K562 (cell line): Measurements from ENCODE around the gene MATCAP1. TPM values are rescaled to one million over a fixed set of nuclear protein-coding genes. Genes with fewer than 3 reads are reported as not detected.
A peak's percentile ranks its signal among the peaks of the same experiment; 100 is the strongest.

Experiments used
- ATAC-seq: fragments of 200-7000 bp; cut with Tn5 transposase; 3 replicates; pipeline ENCODE4 v1.9.1; 2020; ENCODE audit warnings: moderate library complexity
- BruUV-seq: library from RNA; stranded (reverse); fragments of 400-500 nt; replicated peaks from 2 replicates; lab custom pipeline; 2021; lab: Mats Ljungman, UMichigan
- CTCF ChIA-PET: fragments of 300-600 bp; formaldehyde crosslinking; extraction: SDS; loops from one replicate; lab custom pipeline; 2021; ENCODE audit warnings: low intra/inter-chr PET ratio; lab: Yijun Ruan, JAX
- POLR2A ChIA-PET: fragments of 300-600, 350-650 bp; sonication (Branson Sonifier 250); formaldehyde crosslinking; extraction: SDS; loops from one replicate; lab custom pipeline; 2021; ENCODE audit warnings: antibody characterized with exemption, inconsistent platforms; lab: Yijun Ruan, JAX
- DNase-seq, 4 experiments: peaks; one replicate each; pipeline versions ENCODE4 v3.0.0 to v3.0.0-alpha.2; 2011 to 2018; ENCODE audit warnings: low spot score in 3 of 4, mixed read lengths in 3 of 4; ENCODE audit errors: extremely low read depth in 1 of 4
- FAIRE-seq: peaks from 2 replicates; lab custom pipeline; 2011; peaks lifted over from hg19 to GRCh38; lab: Jason Lieb, UNC
- H2AFZ ChIP-seq: 2 replicates; pipeline ENCODE4 v1.6.0; 2011; ENCODE audit warnings: low read depth, low read length, control low read depth, inconsistent platforms
- H3K27ac ChIP-seq: fragments of 200-600 bp; 3 replicates; pipeline ENCODE4 v1.8.0; 2011; ENCODE audit warnings: low read depth, mild to moderate bottlenecking, control low read depth, inconsistent platforms, low read length, moderate library complexity, mixed read lengths; ENCODE audit errors: extremely low read depth
- H3K27me3 ChIP-seq, 2 experiments: fragments of 300-600 bp in 1 of 2; 2 replicates in 1 of 2; 3 replicates in 1 of 2; pipeline versions ENCODE4 v1.6.0 to v1.8.0; 2011; ENCODE audit warnings: inconsistent platforms in 2 of 2, low read length in 2 of 2, mild to moderate bottlenecking in 1 of 2, mixed read lengths in 1 of 2, moderate library complexity in 1 of 2; ENCODE audit not compliant: control insufficient read depth in 2 of 2, insufficient read depth in 2 of 2
- H3K36me3 ChIP-seq: fragments of 300-600 bp; 3 replicates; pipeline ENCODE4 v1.8.0; 2011; ENCODE audit warnings: mild to moderate bottlenecking, low read length, inconsistent platforms; ENCODE audit not compliant: control insufficient read depth, insufficient read depth
- H3K4me1 ChIP-seq, 2 experiments: fragments of 200-600 bp in 1 of 2; replicated peaks in 1 of 2; 2 replicates in 1 of 2; 3 replicates in 1 of 2; pipeline versions ENCODE4 v1.5.1 to v1.8.0; 2011; ENCODE audit warnings: inconsistent platforms in 2 of 2, low read length in 2 of 2, mild to moderate bottlenecking in 1 of 2, mixed read lengths in 1 of 2, moderate library complexity in 1 of 2; ENCODE audit not compliant: control insufficient read depth in 2 of 2, insufficient read depth in 2 of 2
- H3K4me2 ChIP-seq: 2 replicates; pipeline ENCODE4 v1.6.1; 2011; ENCODE audit warnings: low read length, control low read depth, inconsistent platforms, mixed read lengths; ENCODE audit not compliant: insufficient read depth
- H3K4me3 ChIP-seq: fragments of 200-600 bp; sonication (generic), shearing (Covaris generic); 2 replicates; pipeline ENCODE4 v1.5.1; 2016; ENCODE audit warnings: control low read depth, inconsistent platforms
- H3K79me2 ChIP-seq: fragments of 200-600 bp; 3 replicates; pipeline ENCODE4 v1.8.0; 2011; ENCODE audit warnings: low read length, inconsistent platforms; ENCODE audit not compliant: control insufficient read depth, insufficient read depth
- H3K9ac ChIP-seq, 2 experiments: 2 replicates each; pipeline versions ENCODE4 v1.6.0 to v1.6.1; 2011; ENCODE audit warnings: low read depth in 2 of 2, low read length in 2 of 2, control low read depth in 1 of 2, inconsistent platforms in 1 of 2, mild to moderate bottlenecking in 1 of 2, mixed read lengths in 1 of 2; ENCODE audit not compliant: insufficient read depth in 1 of 2
- H3K9me1 ChIP-seq: one replicate; pipeline ENCODE4 v1.6.0; 2011; ENCODE audit warnings: inconsistent platforms, mild to moderate bottlenecking, low read length, moderate library complexity; ENCODE audit not compliant: control insufficient read depth, insufficient read depth
- H3K9me3 ChIP-seq: replicated peaks from 2 replicates; pipeline ENCODE4 v1.5.1; 2011; ENCODE audit warnings: low read depth, low read length, inconsistent platforms; ENCODE audit not compliant: control insufficient read depth, insufficient read depth
- H4K20me1 ChIP-seq: replicated peaks from 2 replicates; pipeline ENCODE4 v1.6.1; 2011; ENCODE audit warnings: low read length, inconsistent platforms, mixed read lengths; ENCODE audit not compliant: control insufficient read depth, insufficient read depth
- ARNT ChIP-seq, 2 experiments: fragments of 450-650 bp; IDR thresholded peaks; 2 replicates each; pipeline ENCODE4 v1.6.1; 2016; ENCODE audit warnings: mild to moderate bottlenecking in 1 of 2
- CBX3 ChIP-seq, 2 experiments: IDR thresholded peaks; 1 replicate in 1 of 2; 2 replicates in 1 of 2; pipeline ENCODE4 v1.6.1; 2012; ENCODE audit warnings: inconsistent platforms in 2 of 2, low read length in 2 of 2, borderline replicate concordance in 1 of 2, control low read depth in 1 of 2
- FOSL1 ChIP-seq: fragments of 200-800 bp; sonication (Bioruptor generic); conservative IDR thresholded peaks from 2 replicates; pipeline ENCODE4 v1.6.1; 2016; ENCODE audit warnings: missing genetic modification characterization, missing compliant biosample characterization
- MECOM ChIP-seq: fragments of 250-450 bp; sonication (Bioruptor Pico); IDR thresholded peaks from 2 replicates; pipeline ENCODE4 v1.8.0; 2022; ENCODE audit warnings: inconsistent platforms
- MEIS2 ChIP-seq: fragments of 450-650 bp; IDR thresholded peaks from 2 replicates; pipeline ENCODE4 v1.6.1; 2014; ENCODE audit warnings: mild to moderate bottlenecking; ENCODE audit not compliant: partially characterized antibody
- MTF1 ChIP-seq: fragments of 250-450 bp; sonication (Bioruptor Pico); IDR thresholded peaks from 2 replicates; pipeline ENCODE4 v1.9.0; 2021; ENCODE audit warnings: moderate library complexity, mild to moderate bottlenecking, inconsistent platforms, borderline replicate concordance
- NFXL1 ChIP-seq: fragments of 450-650 bp; formaldehyde crosslinking; IDR thresholded peaks from 2 replicates; pipeline ENCODE4 v1.4.0; 2021; ENCODE audit warnings: mild to moderate bottlenecking
- SMAD3 ChIP-seq: fragments of 450-650 bp; formaldehyde crosslinking; conservative IDR thresholded peaks from 2 replicates; pipeline ENCODE4 v1.4.0; 2020; ENCODE audit warnings: mild to moderate bottlenecking
- STAT5B ChIP-seq: fragments of 250-450 bp; sonication (Bioruptor Pico); IDR thresholded peaks from 2 replicates; pipeline ENCODE4 v1.8.0; 2021; ENCODE audit warnings: mild to moderate bottlenecking, inconsistent platforms
- ZNF121 ChIP-seq: sonication (generic); formaldehyde crosslinking; conservative IDR thresholded peaks from 2 replicates; pipeline ENCODE4 v1.8.0; 2022; ENCODE audit warnings: missing genetic modification reagents
- ZNF212 ChIP-seq: fragments of 450-650 bp; formaldehyde crosslinking; IDR thresholded peaks from 2 replicates; pipeline ENCODE4 v1.4.0; 2020; ENCODE audit warnings: mild to moderate bottlenecking
- ZNF644 ChIP-seq: fragments of 200-800 bp; sonication (Bioruptor generic); IDR thresholded peaks from 2 replicates; pipeline ENCODE4 v1.6.1; 2016; ENCODE audit warnings: low read depth, missing genetic modification characterization, missing compliant biosample characterization
- ZNF830 ChIP-seq: fragments of 250-450 bp; sonication (Bioruptor Pico); IDR thresholded peaks from 2 replicates; pipeline ENCODE4 v1.5.0; 2021; ENCODE audit warnings: mild to moderate bottlenecking
- WGBS: fragments of 100-300 bp; shearing (Covaris generic); methylation state at CpG from one replicate; pipeline ENCODE4 v1.1.6; 2016; ENCODE audit warnings: low coverage, mixed read lengths; ENCODE audit not compliant: insufficient coverage; ENCODE audit errors: missing lambda C conversion rate; 5-methylcytosine and 5-hydroxymethylcytosine counted together
- in situ Hi-C: fragments of 300-500 bp; cut with MboI; formaldehyde crosslinking; loops from 4 replicates; pipeline ENCODE4 v1.15.0; 2018; ENCODE audit warnings: inconsistent platforms, mixed read lengths
- intact Hi-C: fragments of 100-400 bp; cut with micrococcal nuclease; formaldehyde crosslinking; loops from 2 replicates; pipeline ENCODE4 v1.14.2; 2022
- polyA plus RNA-seq, 8 experiments: library from polyadenylated mRNA; depleted of rRNA in 4 of 8; stranded (reverse) in 5 of 8; unstranded in 3 of 8; fragments of >200 nt; fragmentation: Nextera tagmentation in 2 of 8; fragmentation: Illumina TruSeq in 1 of 8; extraction: Ambion mirVana in 2 of 8; extraction: Trizol in 1 of 8; gene quantifications; 2 replicates each; pipeline versions ENCODE4 v1.2.1 to v1.2.3, GENCODE V29; 2011 to 2014; ENCODE audit warnings: inconsistent platforms in 1 of 8, missing spikeins in 1 of 8
- total RNA-seq, 7 experiments: library from RNA; depleted of rRNA in 6 of 7; stranded (reverse); fragments of >200 nt in 6 of 7; fragmentation: Illumina TruSeq in 2 of 7; extraction: Trizol in 2 of 7; gene quantifications; 2 replicates each; pipeline versions ENCODE4 v1.2.1 to v1.2.3, GENCODE V29; 2011 to 2021; ENCODE audit warnings: low replicate concordance in 1 of 7
- TF ChIP-seq, protein P1 (sequence below): fragments of 250-450 bp; sonication (Bioruptor Pico); IDR thresholded peaks from 2 replicates; pipeline ENCODE4 v1.4.0; 2020; ENCODE audit warnings: mild to moderate bottlenecking
- TF ChIP-seq, protein P2 (sequence below): fragments of 250-450 bp; sonication (Bioruptor Pico); IDR thresholded peaks from 2 replicates; pipeline ENCODE4 v1.9.0; 2021; ENCODE audit warnings: mild to moderate bottlenecking, inconsistent platforms
- TF ChIP-seq, protein P3 (sequence below): fragments of 450-650 bp; formaldehyde crosslinking; conservative IDR thresholded peaks from 2 replicates; pipeline ENCODE4 v1.4.0; 2022; ENCODE audit warnings: mild to moderate bottlenecking, missing genetic modification characterization

MATCAP1 gene
- total and polyA plus RNA-seq, 9 of the 15 experiments (the other 6 are each of a cell fraction or from before 2014, with no cell fraction given): 3.4 to 20.5 (median 10.3) TPM

DNA sequence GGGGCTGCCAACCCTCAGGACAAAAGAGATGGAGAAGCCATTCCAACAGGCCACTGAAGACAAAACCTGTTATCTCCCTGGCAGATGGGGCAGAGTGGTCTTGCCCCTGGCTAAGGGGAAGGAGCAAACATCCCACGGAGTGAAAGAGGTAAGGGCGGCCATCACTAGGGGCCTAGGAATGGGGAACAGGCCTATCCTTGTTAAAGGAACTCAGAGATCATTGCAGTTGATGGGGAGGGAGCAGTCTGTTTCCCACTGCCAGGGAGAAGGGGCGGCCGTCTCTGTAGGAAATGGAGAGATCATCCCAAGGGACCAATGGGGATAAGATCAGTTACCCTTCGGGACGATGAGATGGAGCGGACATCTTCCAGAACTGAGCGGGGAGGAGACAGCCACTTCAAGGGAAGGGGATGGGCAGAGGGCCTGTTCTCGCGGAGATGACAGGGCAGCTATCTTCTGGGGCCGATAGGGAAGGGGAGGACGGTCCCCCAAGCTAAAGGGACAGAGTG lies 42.6 kb upstream of the MATCAP1 start:
- intact Hi-C loops (loop anchor here (5.0 kb wide), 1 partner anchor 34 kb away; the partner anchor contains the start of genes E2F4 and EXOC3L1), in situ Hi-C loops (no loop called here)
- Histone ChIP-seq H3K4me3 (peak overlapping the region; percentile 98), H2AFZ (peak overlapping the region; percentile 97), H3K27ac (peak overlapping the region; percentile 59; the same call in 2 of the 3 replicates), H3K9ac (peak overlapping the region; percentile 60 to 89), H4K20me1 (no peaks in the 10 kb centered on the region), H3K4me2 (peak overlapping the region; percentile 100), H3K4me1 (peaks cover 18 to 20% of the 10 kb centered on the region in 2 experiments), H3K36me3 (peaks cover 43% of the 10 kb centered on the region; the same call in 2 of the 3 replicates), H3K79me2 (peaks cover 21% of the 10 kb centered on the region), H3K27me3 (no peaks in the 10 kb centered on the region), H3K9me1 (no peaks in the 10 kb centered on the region), H3K9me3 (no peaks in the 10 kb centered on the region)
- no peak for DNase-seq
- WGBS: 2% methylated on average over 10 of the region's 12 CpGs
- no TSS peak for BruUV-seq
- ChIA-PET POLR2A (interaction anchor here (0.5 to 2.8 kb wide), 10 partner anchors 9 to 132 kb away, joined by 3 to 31 read pairs (median 3); no protein-coding TSS in a partner anchor), CTCF (no interaction called here)
- no peak for FAIRE-seq
- no peak for ATAC-seq
- TF ChIP-seq ZNF644 (no peak), MEIS2 (no peak), STAT5B (CRISPR knock-in tag) (no peak), SMAD3 (CRISPR knock-in tag) (no peak), ARNT (IDR thresholded peaks at IDR 0.05) (no peak), ZNF830 (no peak), NFXL1 (CRISPR knock-in tag) (no peak), ZNF121 (CRISPR knock-in tag) (no peak), MTF1 (CRISPR knock-in tag) (no peak), MECOM (CRISPR knock-in tag) (no peak), ZNF212 (CRISPR knock-in tag) (no peak), FOSL1 (tag) (no peak), CBX3 (IDR thresholded peaks at IDR 0.05; ENCODE audit: borderline replicate concordance in 1 of 2, low read length in 2 of 2) (no peak)
- TF ChIP-seq, protein P1, sequence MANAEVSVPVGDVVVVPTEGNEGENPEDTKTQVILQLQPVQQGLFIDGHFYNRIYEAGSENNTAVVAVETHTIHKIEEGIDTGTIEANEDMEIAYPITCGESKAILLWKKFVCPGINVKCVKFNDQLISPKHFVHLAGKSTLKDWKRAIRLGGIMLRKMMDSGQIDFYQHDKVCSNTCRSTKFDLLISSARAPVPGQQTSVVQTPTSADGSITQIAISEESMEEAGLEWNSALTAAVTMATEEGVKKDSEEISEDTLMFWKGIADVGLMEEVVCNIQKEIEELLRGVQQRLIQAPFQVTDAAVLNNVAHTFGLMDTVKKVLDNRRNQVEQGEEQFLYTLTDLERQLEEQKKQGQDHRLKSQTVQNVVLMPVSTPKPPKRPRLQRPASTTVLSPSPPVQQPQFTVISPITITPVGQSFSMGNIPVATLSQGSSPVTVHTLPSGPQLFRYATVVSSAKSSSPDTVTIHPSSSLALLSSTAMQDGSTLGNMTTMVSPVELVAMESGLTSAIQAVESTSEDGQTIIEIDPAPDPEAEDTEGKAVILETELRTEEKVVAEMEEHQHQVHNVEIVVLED (CRISPR knock-in tag): no peak
- TF ChIP-seq, protein P2, sequence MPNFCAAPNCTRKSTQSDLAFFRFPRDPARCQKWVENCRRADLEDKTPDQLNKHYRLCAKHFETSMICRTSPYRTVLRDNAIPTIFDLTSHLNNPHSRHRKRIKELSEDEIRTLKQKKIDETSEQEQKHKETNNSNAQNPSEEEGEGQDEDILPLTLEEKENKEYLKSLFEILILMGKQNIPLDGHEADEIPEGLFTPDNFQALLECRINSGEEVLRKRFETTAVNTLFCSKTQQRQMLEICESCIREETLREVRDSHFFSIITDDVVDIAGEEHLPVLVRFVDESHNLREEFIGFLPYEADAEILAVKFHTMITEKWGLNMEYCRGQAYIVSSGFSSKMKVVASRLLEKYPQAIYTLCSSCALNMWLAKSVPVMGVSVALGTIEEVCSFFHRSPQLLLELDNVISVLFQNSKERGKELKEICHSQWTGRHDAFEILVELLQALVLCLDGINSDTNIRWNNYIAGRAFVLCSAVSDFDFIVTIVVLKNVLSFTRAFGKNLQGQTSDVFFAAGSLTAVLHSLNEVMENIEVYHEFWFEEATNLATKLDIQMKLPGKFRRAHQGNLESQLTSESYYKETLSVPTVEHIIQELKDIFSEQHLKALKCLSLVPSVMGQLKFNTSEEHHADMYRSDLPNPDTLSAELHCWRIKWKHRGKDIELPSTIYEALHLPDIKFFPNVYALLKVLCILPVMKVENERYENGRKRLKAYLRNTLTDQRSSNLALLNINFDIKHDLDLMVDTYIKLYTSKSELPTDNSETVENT (CRISPR knock-in tag): no peak
- TF ChIP-seq, protein P3, sequence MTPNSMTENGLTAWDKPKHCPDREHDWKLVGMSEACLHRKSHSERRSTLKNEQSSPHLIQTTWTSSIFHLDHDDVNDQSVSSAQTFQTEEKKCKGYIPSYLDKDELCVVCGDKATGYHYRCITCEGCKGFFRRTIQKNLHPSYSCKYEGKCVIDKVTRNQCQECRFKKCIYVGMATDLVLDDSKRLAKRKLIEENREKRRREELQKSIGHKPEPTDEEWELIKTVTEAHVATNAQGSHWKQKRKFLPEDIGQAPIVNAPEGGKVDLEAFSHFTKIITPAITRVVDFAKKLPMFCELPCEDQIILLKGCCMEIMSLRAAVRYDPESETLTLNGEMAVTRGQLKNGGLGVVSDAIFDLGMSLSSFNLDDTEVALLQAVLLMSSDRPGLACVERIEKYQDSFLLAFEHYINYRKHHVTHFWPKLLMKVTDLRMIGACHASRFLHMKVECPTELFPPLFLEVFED: no peak; the same call in 1 of the 2 replicates
